ENCODE measurements around the gene FBXW8.

Gene FBXW8

DNA sequence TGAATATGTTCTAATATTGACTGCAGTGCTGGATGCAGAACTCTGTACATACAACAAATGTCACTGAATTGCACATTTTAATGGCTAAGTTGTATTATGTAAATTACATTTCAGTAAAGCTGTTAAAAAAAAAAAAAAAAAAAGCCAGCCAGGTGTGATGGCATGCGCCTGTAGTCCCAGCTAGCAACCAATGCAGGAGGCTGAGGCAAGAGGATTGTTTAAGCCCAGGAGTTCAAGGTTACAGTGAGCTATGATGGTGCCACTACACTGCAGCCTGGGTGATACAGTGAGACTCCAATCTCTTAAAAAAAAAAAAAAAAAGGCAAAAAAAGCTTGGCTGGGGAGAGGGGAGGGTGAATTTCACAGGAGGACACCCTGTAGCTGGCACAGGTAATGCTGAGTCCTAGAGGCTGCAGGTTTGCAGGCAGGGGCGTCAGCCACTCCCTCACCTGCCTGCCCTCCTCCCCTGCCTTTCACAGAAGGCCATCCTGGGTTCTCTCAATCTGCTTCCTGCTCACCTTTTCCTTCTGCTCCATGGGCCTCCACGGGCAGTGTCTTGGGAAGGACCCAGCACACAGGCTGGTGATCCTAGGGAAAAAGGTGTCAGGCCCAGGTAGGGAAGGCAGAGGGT is 147.8 kb downstream of the FBXW8 start:
- no peak for DNase-seq (ENCODE audit: low spot score)

DNA sequence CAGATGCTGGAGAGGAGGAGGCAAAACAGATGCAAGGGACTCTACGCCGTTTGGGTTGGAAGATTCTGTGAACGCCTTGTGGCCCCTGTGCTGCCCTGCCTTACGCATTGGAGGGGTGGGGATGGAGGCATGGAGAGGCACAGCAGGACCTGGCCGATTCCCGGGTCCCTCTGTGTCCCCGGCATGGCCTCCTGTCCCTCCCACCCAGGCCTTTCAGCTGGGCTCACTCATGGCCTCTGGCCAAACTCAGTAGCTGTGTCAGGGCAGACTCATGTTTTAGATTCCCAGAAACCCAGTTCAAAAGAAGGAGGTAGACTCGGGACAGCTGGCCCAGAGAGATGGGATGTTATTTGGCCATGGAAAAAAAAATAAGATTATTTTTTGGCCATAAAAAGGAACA is 148.4 kb downstream of the FBXW8 start:
- DNase-seq (ENCODE audit: low spot score) = no peak

DNA sequence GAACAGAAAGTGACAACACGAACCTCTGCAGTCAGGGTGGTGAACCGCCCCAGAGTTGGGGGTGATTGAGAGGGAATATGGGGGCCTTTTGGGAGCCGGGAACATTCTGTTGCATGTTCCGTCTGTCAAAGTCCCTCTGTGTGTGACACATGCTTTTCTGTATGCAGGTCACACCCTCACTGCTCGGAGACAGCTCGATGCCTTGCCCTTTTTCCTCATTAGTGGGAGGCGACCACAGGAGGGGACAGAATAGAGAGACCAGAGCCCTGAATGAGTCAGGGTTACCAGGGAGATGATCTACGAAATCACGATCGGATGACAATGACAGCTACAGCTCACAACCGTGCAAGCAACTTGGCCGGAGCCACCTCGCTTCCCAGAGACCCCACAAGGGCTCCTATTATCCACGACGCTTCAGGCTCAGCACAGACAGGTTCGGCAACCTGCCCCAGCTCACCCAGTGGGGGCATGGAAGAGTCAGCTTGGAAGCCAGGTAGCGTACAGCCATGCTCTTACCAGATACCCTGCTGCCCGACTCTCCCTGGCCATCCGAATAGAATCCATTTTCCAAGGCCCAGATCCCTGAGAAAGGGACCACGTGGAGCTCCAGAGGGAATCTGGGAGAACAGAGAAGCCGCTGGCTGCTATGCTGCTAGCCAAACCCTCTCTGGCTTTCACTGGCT is 149.6 kb downstream of the FBXW8 start:
- DNase-seq (ENCODE audit: low spot score) = no peak

DNA sequence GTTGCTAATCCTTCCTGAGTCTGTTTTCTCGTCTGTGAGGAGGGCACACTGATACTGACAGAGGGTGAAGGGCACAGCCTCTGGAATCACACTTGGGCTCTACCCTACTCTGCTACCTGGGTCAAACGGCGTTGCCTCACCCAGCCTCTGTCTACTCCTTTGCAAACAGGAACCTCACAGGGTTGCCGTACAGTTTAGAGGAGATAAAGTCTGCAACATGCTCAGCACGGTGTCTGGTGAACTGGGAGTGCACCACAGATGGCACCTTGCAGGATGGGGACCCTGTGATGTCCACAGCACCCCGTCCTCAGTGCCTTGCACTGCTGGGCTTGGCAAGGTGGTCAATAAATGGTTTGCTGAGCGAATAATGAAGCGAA is 150.2 kb downstream of the FBXW8 start:
- DNase-seq (ENCODE audit: low spot score) = no peak

GRCh38 chr12:117061555-117062079 is 150.9 kb downstream of the FBXW8 start:
- DNase-seq (ENCODE audit: low spot score) = no peak

DNA sequence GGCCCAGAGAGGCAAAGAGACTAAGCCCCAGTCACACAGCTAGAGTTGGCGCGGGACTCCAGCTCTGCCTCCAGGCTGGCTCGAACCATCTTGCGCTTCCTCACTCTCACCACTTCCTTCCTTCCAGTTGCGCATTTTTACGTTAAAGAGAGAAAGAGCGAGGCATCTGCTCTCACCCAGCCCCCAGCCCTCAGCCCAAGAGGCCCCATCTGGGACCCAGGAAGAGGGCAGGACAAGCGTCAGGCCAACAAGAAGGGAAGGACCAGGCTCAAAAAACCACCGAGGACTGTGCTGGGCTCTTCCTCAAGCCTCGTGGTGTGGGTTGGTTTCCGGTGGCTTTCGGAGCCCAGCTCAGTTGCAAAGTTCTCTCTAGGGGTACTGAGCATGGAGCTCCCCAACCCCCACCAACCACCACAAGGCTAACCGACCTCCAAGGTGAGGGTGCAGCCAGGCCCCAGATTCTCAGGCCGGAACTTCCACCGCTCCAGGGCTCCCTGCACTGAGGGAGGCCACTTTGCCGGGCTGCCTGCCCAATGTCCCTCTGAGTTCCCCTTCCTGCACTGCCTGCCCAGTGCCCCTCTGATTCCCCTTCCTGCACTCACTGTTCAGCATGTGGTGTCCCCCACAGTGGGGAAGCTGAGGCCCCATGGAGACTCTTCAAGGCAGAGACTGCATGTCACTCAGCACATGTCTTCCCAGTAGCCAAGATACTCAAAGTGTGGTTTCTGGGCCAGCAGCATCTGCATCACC is 152.6 kb downstream of the FBXW8 start:
- no peak for DNase-seq (ENCODE audit: low spot score)

- no peak for DNase-seq (ENCODE audit: low spot score)
These were observed 153.3 kb downstream of the FBXW8 start for GRCh38 chr12:117064049-117064448.

DNA sequence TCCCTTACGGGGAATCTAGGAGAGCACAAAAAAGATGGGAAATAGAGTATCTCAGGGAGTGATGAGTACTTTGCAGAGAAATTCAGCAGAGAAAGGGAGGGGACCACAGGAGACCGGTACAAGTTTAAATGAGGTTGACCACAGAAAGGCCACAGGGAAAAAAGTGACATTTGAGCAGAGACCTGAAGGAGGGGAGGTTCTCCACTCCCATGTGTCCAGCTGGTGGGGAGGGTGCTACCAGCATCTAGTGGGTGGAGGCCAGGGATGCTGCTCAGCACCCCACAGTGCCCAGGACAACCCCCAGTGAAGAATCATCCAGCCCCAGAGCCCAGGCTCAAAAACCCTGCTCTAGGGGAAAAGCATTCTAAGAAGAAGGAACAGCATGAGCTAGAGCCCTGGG is 153.8 kb downstream of the FBXW8 start:
- no peak for DNase-seq (ENCODE audit: low spot score)

DNA sequence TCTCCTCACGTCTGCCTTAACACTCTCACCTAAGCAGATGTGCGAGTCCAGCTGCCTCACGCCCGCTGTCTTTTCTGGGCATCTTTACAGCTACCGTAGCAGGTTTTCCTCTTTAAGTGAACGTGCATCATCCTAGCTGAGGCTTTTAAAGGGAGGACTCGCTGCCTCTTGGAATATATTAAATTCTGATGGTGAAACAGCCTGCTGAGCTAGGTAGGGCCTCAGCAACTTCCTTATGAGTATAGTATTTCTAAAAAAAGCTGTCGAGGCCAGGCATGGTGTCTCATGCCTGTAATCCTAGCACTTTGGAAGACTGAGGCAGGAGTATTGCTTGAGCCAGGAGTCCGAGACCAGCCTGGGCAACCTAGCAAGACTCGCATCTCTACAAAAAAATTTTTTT is 156.3 kb downstream of the FBXW8 start:
- DNase-seq (ENCODE audit: low spot score) = no peak

DNA sequence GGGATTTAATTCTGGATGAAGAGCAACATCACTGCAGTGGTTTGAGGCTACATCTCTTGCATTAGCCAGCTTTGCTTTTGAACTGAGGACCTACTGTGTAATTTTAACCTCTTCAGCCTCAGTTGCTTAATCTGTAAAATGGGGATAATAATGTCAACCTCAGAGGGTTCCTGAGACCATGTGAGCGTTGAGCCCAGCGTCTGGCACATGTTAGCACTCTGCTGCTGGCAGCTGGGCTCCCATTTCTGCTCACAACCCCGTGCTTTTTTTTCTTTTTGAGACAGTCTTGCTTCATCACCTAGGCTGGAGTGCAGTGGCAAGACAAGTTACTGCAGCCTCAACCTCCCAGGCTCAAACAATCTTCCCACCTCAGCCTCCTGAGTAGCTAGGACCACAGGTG is 156.9 kb downstream of the FBXW8 start:
- no peak for DNase-seq (ENCODE audit: low spot score)

GRCh38 chr12:117068492-117068891 is 157.7 kb downstream of the FBXW8 start:
- DNase-seq (ENCODE audit: low spot score) = no peak

GRCh38 chr12:117069101-117069797 is 158.5 kb downstream of the FBXW8 start:
- no peak for DNase-seq (ENCODE audit: low spot score)

DNA sequence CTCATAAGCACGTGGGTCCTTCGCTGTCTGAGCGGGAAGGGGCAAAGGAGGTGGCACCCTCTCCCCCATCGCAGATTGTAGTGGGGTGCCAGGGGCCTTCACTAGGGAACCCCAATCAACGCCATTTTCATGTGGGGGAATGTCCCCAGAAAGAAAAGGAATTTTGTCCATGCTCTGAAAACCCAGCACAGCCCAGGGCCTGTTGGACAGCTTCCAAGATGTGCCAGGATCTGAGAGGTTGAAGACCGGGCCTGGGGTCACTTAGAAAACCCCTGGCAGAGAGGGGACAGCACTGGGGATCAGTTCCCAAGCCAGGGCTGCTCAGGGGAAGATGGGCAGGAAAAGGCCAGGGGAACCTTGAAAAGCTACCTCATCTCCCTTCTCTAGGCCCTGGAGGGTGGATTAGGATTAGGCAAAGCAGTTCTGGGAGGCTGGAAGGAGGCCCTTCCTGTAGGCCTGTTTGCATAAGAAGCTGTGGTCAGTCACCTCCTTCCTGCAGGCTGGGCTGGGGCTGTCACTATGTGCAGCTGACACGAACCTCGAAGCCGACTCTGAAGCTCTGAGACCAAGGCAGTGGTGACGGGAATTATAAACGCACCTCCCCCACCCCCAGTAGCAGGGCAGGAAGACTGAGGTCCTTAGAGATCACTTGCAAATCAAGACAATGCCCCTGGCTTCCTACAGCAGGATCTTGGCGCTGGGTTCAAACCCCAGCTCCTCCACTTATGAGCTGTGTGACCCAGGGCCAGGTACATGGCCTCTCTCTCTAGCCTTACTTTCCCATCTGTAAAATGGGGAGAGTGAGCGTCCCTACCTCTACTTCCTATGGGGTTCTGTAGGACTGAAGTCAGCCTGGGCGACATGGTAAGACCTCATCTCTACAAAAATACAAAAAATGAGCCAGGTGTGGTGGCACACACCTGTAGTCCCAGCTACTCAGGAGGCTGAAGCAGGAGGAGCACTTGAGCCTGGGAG is 159.5 kb downstream of the FBXW8 start:
- DNase-seq (ENCODE audit: low spot score) = no peak

- no peak for DNase-seq (ENCODE audit: low spot score)
These were observed 160.3 kb downstream of the FBXW8 start for GRCh38 chr12:117071009-117071408.

GRCh38 chr12:117072106-117072505 is 161.4 kb downstream of the FBXW8 start:
- no peak for DNase-seq (ENCODE audit: low spot score)

DNA sequence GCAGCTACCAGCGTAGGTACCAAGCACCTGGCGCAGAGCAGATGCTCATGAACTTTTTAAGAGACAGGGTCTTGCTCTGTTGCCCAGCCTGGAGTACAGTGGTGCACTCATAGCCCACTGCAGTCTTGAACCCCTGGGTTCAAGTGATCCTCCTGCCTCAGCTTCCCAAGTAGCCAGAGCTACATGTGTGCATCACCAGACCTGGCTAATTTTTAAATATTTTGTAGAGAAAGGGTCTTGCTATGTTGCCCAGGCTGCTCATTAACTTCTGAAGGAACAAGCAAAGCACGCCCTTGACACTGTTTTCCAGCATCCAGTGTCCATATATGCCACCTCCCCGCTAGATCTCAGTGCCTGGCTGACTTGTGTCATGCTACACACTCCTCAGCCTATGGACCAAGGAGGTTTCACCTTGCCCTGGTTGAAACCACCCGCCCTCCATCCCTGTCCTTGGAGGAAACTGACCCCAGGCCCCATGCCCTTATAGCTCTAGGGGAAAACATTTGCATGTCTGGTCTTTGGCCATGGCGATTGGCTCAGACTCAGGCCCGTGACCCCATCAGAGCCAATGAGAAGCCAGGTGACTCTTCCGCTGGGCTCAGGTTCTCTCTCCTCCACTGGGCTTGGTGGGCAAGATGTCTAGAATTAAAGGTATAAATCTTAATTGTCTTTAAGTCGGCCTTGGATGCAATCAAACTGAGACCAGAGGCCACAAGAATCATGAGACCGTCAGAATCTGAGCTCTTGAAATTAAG is 162.2 kb downstream of the FBXW8 start:
- DNase-seq (ENCODE audit: low spot score) = no peak

DNA sequence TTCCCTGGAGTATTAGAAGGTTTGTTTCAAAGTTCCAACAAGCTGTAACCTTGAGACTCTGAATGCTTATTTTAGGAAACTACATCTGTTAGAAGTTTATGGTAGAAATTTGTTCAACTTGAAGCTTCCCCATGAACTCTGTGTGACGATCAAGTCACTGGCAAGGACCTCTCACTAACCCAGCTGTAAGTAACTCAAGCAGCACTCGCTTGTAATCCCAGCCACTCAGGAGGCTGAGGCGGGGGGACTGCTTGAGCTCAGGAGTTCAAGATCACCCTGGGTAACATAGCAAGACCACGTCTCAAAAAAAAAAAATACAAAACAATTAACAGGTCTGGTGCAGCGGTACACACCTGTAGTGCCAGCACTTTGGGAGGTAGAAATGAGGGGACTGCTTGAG is 162.9 kb downstream of the FBXW8 start:
- no peak for DNase-seq (ENCODE audit: low spot score)

DNA sequence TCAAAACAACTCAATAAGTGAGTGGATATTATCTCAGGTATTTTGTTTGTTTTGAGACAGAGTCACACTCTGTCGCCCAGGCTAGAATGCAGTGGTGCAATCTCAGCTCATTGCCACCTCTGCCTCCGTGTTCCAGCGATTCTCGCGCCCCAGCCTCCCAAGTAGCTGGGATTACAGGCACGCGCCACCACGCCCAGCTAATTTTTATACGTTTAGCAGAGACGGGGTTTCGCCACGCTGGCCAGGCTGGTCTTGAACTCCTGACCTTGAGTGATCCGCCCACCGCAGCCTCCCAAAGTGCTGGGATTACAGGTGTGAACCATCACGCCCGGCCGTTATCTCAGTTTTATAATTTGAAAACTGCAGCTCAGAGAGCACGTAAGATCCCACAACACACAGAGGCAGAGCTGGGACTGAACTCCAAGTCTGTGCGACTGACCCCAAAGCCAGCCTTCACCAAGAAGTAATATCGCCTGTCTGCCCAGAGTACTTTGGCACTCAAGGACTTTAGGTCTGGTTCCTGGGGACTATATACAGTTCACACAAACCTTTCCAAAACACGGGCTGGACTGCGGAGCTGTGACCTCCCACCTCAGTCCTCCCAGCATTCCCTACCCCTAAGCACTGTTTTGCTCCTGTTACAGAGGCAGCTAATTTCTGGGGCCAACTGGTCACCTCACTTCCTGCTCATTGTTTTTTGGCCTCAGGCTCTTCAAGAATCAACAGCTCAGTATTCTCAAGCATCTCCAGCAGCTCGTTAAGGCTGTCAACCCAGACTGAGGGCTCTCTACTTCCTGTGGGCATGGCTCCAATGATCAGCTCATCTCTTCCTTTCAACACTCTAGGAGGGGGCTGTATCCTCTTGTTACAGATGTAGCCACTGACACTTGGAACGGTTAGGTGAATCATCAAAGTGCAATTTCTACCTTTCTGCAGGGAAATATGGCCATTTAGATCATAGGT is 165.9 kb downstream of the FBXW8 start:
- no peak for DNase-seq (ENCODE audit: low spot score)

DNA sequence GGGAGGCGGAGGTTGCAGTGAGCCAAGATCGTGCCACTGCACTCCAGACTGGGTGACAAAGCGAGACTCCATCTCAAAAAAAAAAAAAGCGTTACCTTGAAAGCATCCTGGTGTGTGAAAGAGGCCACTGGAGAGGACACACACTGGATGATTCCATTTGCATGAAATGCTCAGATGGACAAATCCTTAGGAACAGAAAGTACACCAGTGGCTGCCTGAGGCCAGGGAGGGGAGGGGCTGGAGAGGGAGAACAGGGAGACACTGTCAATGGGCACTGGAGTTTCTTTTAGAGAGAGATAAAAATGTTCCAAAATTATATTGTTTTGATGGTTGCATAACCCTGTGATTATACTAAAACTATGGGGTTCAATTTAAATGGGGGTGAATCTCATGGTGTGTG is 168.7 kb downstream of the FBXW8 start:
- DNase-seq (ENCODE audit: low spot score) = no peak

All from AG08395 (cell line).